K562 (cell line): ENCODE results near the gene PTPN12. TPM values are rescaled to one million over a fixed set of nuclear protein-coding genes. Genes with fewer than 3 reads are reported as not detected.

Source experiments
- ARID3B ChIP-seq: fragments of 250-450 bp; sonication (Bioruptor Pico); IDR thresholded peaks from 2 replicates; pipeline ENCODE4 v1.4.0; 2020; ENCODE audit warnings: borderline replicate concordance
- BCOR ChIP-seq: fragments of 450-650 bp; IDR thresholded peaks from 2 replicates; pipeline ENCODE4 v1.6.1; 2016
- HNRNPLL ChIP-seq: fragments of 200-400 bp; formaldehyde crosslinking; IDR thresholded peaks from 2 replicates; pipeline ENCODE4 v1.6.1; 2017; ENCODE audit warnings: low read length, low read depth, mild to moderate bottlenecking; ENCODE audit not compliant: poor library complexity, severe bottlenecking
- ILF3 ChIP-seq: fragments of 450-650 bp; IDR thresholded peaks from 2 replicates; pipeline ENCODE4 v1.6.1; 2018; ENCODE audit warnings: antibody characterized with exemption, mild to moderate bottlenecking, moderate library complexity, borderline replicate concordance
- IRF2 ChIP-seq: sonication (generic); formaldehyde crosslinking; IDR thresholded peaks from 2 replicates; pipeline ENCODE4 v1.8.1; 2022; ENCODE audit warnings: mild to moderate bottlenecking, missing genetic modification reagents
- IRF9 ChIP-seq: fragments of 450-650 bp; IDR thresholded peaks from 2 replicates; pipeline ENCODE4 v1.6.1; 2016; ENCODE audit warnings: missing biosample characterization, missing genetic modification characterization
- NR2C1 ChIP-seq, 2 experiments: fragments of 450-650 bp; IDR thresholded peaks; 2 replicates each; pipeline ENCODE4 v1.6.1; 2017; ENCODE audit warnings: mild to moderate bottlenecking in 2 of 2, antibody characterized with exemption in 1 of 2, inconsistent platforms in 1 of 2, missing compliant biosample characterization in 1 of 2, missing genetic modification characterization in 1 of 2
- PHB ChIP-seq: fragments of 250-450 bp; sonication (Bioruptor Pico); IDR thresholded peaks from 2 replicates; pipeline ENCODE4 v1.5.0; 2021
- REST ChIP-seq, 2 experiments: fragments of 450-650 bp; formaldehyde crosslinking in 1 of 2; IDR thresholded peaks; 2 replicates each; pipeline versions ENCODE4 v1.4.0 to v1.6.1; 2014 to 2020; ENCODE audit warnings: mild to moderate bottlenecking in 2 of 2, borderline replicate concordance in 1 of 2, low read depth in 1 of 2
- ZBTB1 ChIP-seq: sonication (generic); formaldehyde crosslinking; IDR thresholded peaks from 2 replicates; pipeline ENCODE4 v1.8.1; 2023; ENCODE audit warnings: missing genetic modification reagents, low read depth, mild to moderate bottlenecking, borderline replicate concordance
- ZBTB26 ChIP-seq: fragments of 450-650 bp; formaldehyde crosslinking; IDR thresholded peaks from 2 replicates; pipeline ENCODE4 v1.4.0; 2022; ENCODE audit warnings: missing genetic modification characterization
- polyA plus RNA-seq, 8 experiments: library from polyadenylated mRNA; depleted of rRNA in 4 of 8; stranded (reverse) in 5 of 8; unstranded in 3 of 8; fragments of >200 nt; fragmentation: Nextera tagmentation in 2 of 8; fragmentation: Illumina TruSeq in 1 of 8; extraction: Ambion mirVana in 2 of 8; extraction: Trizol in 1 of 8; gene quantifications; 2 replicates each; pipeline versions ENCODE4 v1.2.1 to v1.2.3, GENCODE V29; 2011 to 2014; ENCODE audit warnings: inconsistent platforms in 1 of 8, missing spikeins in 1 of 8
- total RNA-seq, 7 experiments: library from RNA; depleted of rRNA in 6 of 7; stranded (reverse); fragments of >200 nt in 6 of 7; fragmentation: Illumina TruSeq in 2 of 7; extraction: Trizol in 2 of 7; gene quantifications; 2 replicates each; pipeline versions ENCODE4 v1.2.1 to v1.2.3, GENCODE V29; 2011 to 2021; ENCODE audit warnings: low replicate concordance in 1 of 7

The PTPN12 gene
- total and polyA plus RNA-seq, 9 of the 15 experiments (the other 6 are each of a cell fraction or from before 2014, with no cell fraction given) = 15.3 to 79.8 (median 26.6) TPM

DNA sequence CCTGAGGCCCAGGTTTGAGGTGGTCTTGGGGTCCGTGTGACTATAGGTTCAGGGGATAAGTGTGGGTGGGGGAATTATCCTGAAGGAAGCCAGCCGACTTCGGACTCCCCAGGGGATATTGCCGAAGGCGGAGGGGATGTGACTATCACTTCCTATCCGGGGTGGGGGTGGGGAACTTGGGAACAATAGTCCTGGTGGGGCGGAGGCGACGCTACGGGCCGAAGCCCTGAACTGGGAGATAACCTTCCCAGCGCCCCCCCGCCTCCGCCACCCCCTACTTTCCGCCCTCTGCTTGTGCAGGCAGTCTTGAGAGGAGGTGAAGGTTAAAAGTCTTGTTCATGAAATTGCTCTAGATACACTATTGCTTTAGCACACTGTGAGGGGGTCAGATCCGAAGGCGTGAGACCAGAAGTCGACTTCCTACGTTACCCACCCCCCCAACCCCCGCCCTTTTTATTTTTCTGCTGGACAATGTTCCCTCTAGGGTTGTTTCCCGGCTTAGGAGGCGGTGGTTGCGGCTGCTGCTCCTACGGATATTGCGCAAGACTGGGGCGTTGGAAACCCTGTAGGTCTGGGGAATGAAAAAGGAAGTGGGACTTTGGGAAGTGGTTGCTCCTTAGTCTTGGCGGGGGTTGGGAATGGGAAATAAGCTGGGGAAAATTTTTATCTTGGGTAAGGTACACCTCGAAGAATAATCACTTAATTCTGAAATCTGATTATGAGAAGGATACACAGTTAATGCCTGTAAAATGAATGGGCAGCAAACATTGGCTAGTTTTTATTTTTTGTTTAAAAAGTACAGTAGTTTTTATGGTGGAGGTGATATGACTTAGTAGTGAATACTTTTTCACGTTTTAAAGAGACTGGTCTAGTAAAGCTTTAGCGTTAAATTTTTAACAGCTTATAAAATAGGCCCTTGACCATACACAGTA is 1.5 kb downstream of the PTPN12 start (continued):
- peak; percentile 97 for TF ChIP-seq IRF9 (tag)
- TF ChIP-seq NR2C1 (IDR thresholded peaks at IDR 0.05) = 0 out of 2 replicates have a peak, but pooled peaks have one; percentile 13
- 0 out of 2 replicates have a peak, but pooled peaks have one; percentile 31 for TF ChIP-seq NR2C1 (tag; IDR thresholded peaks at IDR 0.05)
- TF ChIP-seq PHB (CRISPR knock-in tag) = no peak
- no peak for TF ChIP-seq REST (IDR thresholded peaks at IDR 0.05; ENCODE audit: borderline replicate concordance)
- TF ChIP-seq REST (CRISPR knock-in tag; IDR thresholded peaks at IDR 0.05; ENCODE audit: low read depth) = no peak
- peak; percentile 100 for TF ChIP-seq HNRNPLL
- TF ChIP-seq IRF2 = no peak
- peak; percentile 76; the same call in 1 of the 2 replicates for TF ChIP-seq ZBTB1 (CRISPR knock-in tag)
- TF ChIP-seq ZBTB26 (CRISPR knock-in tag) = no peak
- no peak for TF ChIP-seq ILF3
- 0 out of 2 replicates have a peak, but pooled peaks have one; percentile 8 for TF ChIP-seq BCOR
- no peak for TF ChIP-seq ARID3B
